Stimulated activated CD4-positive, alpha-beta T cell treated with anti-CD3 and anti-CD28 coated beads, Interleukin-4, amount 100 ng/mL, for 48 hours (primary cell): ENCODE results near the gene TMEM204.

ENCODE experiments used
- DNase-seq, 2 donors: peaks; one replicate each; pipeline ENCODE4 v3.0.0-alpha.2; 2020; ENCODE audit warnings: low read depth in 2 of 2

TMEM204 gene

DNA sequence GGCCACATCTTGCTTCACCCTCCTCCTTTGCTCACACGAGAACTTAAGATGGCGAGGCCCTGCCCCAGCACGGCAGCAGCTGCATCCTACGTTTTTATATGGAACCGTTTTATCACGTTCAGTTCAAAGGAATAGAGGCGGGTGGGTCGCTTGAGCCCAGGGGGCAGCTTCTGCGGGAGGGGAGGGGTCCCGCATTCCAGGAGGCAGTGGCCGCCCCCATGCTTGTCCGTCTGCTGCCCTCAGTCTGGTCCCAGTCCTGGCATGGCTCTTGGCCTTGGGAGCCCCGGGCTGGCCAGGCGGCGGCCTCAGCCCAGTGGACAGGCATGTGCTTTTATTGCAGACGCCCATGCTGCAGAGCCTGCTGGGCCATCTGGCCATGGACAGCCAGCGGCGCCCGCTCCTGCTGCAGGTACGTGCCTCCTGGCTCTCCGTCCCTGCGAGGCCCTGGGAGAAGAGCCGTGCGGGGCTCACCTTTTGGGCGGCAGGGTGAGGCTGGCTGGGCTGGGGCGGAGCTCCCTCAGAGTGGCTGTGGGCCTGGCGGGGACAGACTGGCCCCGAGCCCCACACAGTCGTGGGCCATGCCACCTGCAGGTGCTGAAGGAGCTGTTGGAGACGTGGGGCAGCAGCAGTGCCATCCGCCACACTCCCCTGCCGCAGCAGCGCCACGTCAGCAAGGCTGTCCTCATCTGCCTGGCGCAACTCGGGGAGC is 33.6 kb upstream of the TMEM204 start:
- DNase-seq, result no peak

- no peak for DNase-seq
These were observed 32.9 kb upstream of the TMEM204 start for GRCh38 chr16:1500465-1501150.

GRCh38 chr16:1501630-1502029 is 31.8 kb upstream of the TMEM204 start:
- DNase-seq, result no peak

DNA sequence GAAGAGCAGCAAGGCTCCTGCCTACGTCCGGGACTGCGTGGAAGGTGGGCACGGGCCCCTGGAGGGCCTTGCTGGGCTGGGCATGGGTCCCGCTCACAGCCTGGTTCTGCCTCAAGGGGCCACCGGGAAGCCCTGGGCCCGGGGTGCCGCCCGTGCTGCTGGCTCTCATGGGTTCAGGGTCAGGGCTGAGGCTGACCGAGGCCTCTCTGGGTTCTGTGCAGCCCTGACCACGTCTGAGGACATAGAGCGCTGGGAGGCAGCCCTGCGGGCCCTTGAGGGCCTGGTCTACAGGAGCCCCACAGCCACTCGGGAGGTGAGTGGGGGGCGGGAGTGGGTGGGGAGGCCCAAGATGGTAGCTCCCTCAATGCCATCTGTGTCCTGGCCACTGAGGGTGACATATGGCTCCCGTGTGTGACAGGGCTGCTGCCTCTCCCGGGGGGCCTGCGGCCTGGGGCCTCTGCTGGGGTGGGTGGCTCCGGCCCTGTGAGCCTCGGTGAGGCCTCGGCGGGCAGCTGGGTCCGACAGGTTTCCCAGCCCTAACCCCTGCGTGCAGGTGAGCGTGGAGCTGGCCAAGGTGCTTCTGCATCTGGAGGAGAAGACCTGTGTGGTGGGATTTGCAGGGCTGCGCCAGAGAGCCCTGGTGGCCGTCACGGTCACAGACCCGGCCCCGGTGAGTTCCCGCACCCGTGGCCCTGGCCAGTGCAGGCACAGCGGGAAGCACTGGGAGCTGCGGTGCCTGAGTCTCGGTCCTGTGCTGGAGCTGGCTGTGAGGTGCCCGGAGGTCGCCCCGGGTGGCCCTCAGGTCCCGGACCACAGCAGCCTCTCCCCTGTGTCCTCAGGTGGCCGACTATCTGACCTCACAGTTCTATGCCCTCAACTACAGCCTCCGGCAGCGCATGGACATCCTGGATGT is 31.1 kb upstream of the TMEM204 start:
- DNase-seq, result no peak

- DNase-seq, result no peak
These were observed 30.1 kb upstream of the TMEM204 start for GRCh38 chr16:1503110-1503955.

DNA sequence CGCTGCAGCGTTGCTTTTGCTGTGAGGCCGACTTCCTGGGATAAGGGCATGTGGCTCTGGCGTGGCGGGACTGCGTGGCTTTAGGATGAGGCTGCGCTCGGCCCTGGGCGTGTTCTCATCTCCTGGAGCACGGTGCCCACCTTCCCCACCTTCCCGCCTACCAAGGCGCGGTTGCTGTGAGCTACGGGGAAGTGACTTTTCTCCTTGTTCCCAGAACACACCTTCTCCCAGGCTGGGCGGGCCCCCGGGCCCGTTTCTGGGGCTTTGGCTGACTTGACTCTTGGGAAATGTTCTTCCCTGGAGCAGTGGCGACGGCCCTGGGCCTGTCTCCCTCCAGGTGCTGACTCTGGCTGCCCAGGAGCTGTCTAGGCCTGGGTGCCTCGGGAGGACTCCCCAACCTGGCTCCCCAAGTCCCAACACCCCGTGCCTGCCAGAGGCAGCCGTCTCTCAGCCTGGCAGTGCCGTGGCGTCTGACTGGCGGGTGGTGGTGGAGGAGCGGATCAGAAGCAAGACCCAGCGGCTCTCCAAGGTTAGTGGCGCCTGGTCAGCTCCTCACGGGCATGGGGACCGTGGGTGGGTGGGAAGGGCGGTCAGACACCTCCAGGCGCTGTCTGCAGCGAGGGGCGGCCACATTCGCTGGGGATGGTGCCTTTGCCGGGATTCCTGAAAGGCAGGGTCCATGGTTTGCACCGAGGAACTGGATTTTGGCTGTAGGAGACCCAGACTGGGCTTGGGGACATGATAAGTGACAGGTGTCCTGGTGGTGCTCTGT is 28.2 kb upstream of the TMEM204 start:
- DNase-seq, result no peak

GRCh38 chr16:1505912-1506311 is 27.6 kb upstream of the TMEM204 start:
- DNase-seq, result no peak

- no peak for DNase-seq
These were observed 26.8 kb upstream of the TMEM204 start for GRCh38 chr16:1506494-1507213.

DNA sequence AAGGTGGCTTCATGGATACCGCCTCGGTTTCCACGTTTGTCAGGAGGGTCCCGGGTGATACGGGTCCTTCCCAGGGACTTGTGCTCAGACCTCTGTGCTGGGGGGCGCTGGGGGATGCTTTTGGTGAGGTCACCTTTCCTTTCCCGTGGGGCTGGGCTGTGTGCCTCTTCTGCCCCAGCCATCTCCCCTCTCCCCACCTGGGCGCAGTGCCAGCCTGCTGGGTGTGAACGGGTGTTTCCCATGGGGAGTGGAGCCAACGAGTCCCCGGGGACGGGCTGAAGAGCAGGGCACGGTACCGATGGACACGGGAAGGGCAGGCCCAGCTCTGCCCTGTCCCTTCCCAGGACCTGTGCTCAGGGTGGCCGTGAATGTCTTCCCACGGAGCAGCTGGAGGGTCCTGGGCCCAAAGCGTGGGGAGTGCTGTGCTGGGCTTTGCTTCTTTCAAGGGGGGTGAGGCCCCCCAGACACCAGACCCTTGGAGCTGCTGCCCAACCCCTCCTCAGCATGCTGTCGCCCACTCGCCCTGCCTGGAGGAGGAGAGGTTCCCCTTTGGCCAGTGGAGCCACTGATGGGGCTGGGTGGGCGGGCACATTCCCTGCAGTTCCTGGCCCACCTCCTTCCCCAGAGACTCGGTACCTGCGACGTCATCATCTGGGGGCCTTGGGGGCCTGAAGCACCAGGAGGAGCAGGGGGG is 24.8 kb upstream of the TMEM204 start:
- no peak for DNase-seq

DNA sequence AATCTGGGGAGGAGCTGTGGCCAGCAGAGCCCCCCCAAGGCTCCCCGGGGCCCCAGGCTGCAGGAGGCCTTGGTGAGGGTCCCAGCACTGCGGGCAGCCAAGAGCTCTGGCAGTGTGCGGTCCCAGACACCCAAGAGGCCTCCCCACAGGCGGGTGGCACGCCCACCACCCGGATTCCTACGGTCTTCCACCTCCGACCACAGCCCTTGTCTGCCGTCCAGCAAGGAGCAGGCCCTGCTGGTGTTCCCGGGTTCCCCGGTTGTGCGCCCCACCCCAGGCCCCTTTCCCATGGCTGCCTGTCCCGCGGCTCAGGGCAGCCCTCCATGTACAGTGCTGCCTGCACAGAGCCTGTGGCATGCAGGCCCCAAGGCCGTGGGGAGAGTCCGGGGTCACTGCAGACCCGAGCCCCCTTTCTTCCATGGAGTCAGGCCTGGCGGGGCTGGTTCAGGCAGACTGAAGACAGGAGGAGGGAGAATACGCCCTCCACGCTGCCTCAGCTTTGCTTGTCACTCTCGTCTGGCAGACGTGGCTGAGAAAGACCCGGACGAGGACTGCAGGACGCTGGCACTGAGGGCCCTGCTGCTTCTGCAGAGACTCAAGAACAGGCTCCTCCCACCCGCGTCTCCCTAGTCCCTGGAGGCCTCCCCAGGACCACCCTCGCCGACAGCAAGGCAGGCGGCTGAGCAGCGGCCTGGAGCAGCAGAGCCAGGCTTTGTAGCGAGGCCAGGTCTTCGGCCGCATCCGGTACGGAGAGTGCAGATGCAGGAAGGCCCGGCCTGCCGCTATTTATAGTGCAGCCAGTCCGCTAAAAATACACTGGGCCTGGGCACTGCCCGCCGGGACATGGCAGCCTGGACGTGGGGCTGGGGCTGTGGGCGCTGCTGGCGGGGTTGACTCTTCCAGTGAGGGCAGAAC is 23.9 kb upstream of the TMEM204 start:
- no peak for DNase-seq

- DNase-seq, result no peak
These were observed 23.2 kb upstream of the TMEM204 start for GRCh38 chr16:1510272-1510671.

GRCh38 chr16:1510941-1511351 is 22.5 kb upstream of the TMEM204 start:
- no peak for DNase-seq

GRCh38 chr16:1511662-1512569 is 21.6 kb upstream of the TMEM204 start:
- DNase-seq, result no peak

DNA sequence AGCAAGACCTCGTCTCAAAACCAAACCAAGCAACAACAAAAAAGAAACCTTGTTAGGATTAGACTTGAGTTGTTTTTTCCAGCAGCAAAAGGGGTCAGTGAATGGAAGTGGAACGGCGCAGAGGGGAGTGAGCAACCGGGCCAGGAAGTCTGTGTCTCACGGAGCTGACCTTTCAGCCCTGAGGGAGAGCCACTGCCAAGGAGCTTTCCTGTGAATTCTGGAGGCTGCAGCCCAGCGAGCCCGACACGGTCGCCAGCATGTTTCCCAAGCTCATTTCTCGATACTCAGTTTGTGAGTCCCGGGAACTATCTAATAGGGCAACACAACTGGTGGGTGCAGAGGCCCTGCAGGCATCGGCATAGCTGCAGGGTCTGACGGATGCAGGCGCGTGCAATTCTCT is 20.7 kb upstream of the TMEM204 start:
- no peak for DNase-seq

DNA sequence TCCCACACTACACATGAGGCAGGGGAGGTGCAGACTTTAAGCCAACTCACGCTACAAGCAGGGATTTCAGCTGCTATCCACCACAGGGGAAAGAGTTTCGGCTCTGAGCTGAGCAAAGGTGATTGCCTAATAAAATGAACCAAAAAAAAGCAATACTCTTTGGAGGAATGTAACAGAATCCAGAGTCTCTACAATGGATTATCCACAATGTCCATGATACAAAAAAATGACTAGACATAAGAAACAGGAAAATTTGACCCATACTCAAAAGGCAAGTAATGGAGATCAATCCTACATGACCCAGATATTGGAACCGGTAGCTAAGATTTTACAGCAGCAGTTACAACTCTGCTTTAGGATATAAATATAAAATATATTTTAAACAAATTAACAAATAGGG is 19.0 kb upstream of the TMEM204 start:
- DNase-seq, result no peak

DNA sequence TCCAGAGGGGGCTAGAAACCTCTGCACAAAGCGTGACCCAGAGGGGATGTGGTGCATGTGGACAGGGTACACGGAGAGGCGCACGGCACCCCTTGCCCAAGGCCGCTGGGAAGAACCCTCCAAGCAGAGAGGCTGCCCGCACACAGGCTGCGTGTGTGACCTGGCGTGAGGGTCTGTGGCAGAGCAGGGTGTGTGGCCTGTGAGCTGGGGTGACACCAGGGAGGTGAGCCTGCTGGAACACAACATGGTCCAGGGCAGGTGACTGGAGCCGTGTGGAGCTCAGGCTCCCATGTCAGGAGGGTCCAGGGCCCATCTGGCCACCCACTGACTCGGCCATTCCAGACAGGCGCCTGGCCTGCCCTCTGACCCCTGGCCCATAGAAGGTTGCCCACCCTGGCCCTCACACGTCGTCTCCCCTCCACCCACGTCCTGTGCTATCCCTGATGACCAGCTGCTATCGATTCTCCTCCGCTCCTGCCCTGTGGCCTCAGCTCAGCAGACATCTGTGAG is 14.8 kb upstream of the TMEM204 start:
- no peak for DNase-seq

GRCh38 chr16:1519831-1520230 is 13.6 kb upstream of the TMEM204 start:
- no peak for DNase-seq
